WTC11 (cell line): ENCODE results near the gene MAML2. TPM values are rescaled to one million over a fixed set of nuclear protein-coding genes. Genes with fewer than 3 reads are reported as not detected.

Experiments used
- ATAC-seq: fragments of 200-7000 bp; cut with Tn5 transposase; 2 replicates; pipeline ENCODE4 v1.10.0; 2021; ENCODE audit warnings: mild to moderate bottlenecking, moderate library complexity
- CTCF ChIA-PET: fragments of 300-600 bp; sonication (Branson Sonifier 250); formaldehyde crosslinking; loops from one replicate; lab custom pipeline; 2021; ENCODE audit warnings: antibody characterized with exemption; lab: Charles Lee
- POLR2A ChIA-PET: fragments of 350-600 bp; sonication (Branson Sonifier 250); formaldehyde crosslinking; loops from one replicate; lab custom pipeline; 2021; ENCODE audit warnings: antibody characterized with exemption; lab: Charles Lee
- DNase-seq: peaks from one replicate; pipeline ENCODE4 v3.0.0; 2021; ENCODE audit warnings: low spot score
- H3K27ac Mint-ChIP-seq: 2 replicates; pipeline ENCODE4 v1.8.0; 2021; ENCODE audit warnings: mixed read lengths
- H3K27me3 Mint-ChIP-seq: 2 replicates; pipeline ENCODE4 v1.8.0; 2021; ENCODE audit warnings: low read depth, mild to moderate bottlenecking, moderate library complexity, mixed read lengths
- H3K36me3 Mint-ChIP-seq: 2 replicates; pipeline ENCODE4 v1.8.0; 2021; ENCODE audit warnings: mixed read lengths
- H3K4me1 Mint-ChIP-seq: 2 replicates; pipeline ENCODE4 v1.8.0; 2022; ENCODE audit warnings: mixed read lengths
- H3K4me3 Mint-ChIP-seq: 2 replicates; pipeline ENCODE4 v1.8.0; 2021; ENCODE audit warnings: mild to moderate bottlenecking, moderate library complexity, mixed read lengths
- H3K9me3 Mint-ChIP-seq: 2 replicates; pipeline ENCODE4 v1.8.0; 2021; ENCODE audit warnings: mixed read lengths
- ATF1 ChIP-seq: sonication (generic); formaldehyde crosslinking; IDR thresholded peaks from 2 replicates; pipeline ENCODE4 v1.8.1; 2023; ENCODE audit warnings: mild to moderate bottlenecking, moderate library complexity, missing genetic modification reagents
- E2F5 ChIP-seq: sonication (generic); formaldehyde crosslinking; IDR thresholded peaks from 2 replicates; pipeline ENCODE4 v1.8.1; 2022; ENCODE audit warnings: mild to moderate bottlenecking, moderate library complexity, missing genetic modification reagents
- FOXK1 ChIP-seq: sonication (generic); formaldehyde crosslinking; IDR thresholded peaks from 2 replicates; pipeline ENCODE4 v1.8.0; 2022; ENCODE audit warnings: mild to moderate bottlenecking, moderate library complexity, missing genetic modification reagents
- HMGA2 ChIP-seq: fragments of 250-450 bp; sonication (Bioruptor Pico); IDR thresholded peaks from 2 replicates; pipeline ENCODE4 v1.4.0; 2021; ENCODE audit warnings: mild to moderate bottlenecking, moderate library complexity
- MAX ChIP-seq: sonication (generic); formaldehyde crosslinking; IDR thresholded peaks from 2 replicates; pipeline ENCODE4 v1.8.0; 2022; ENCODE audit warnings: mild to moderate bottlenecking, missing genetic modification reagents
- NR3C1 ChIP-seq: sonication (generic); formaldehyde crosslinking; conservative IDR thresholded peaks from 2 replicates; pipeline ENCODE4 v1.8.1; 2023; ENCODE audit warnings: low read depth, mild to moderate bottlenecking, missing genetic modification reagents
- PREB ChIP-seq: sonication (generic); formaldehyde crosslinking; IDR thresholded peaks from 2 replicates; pipeline ENCODE4 v1.8.1; 2022; ENCODE audit warnings: mild to moderate bottlenecking, missing genetic modification reagents, moderate library complexity, borderline replicate concordance
- PRRX2 ChIP-seq: fragments of 250-450 bp; sonication (Bioruptor Pico); IDR thresholded peaks from 2 replicates; pipeline ENCODE4 v1.8.0; 2021; ENCODE audit warnings: mild to moderate bottlenecking
- SP1 ChIP-seq: sonication (generic); formaldehyde crosslinking; conservative IDR thresholded peaks from 2 replicates; pipeline ENCODE4 v1.8.1; 2022; ENCODE audit warnings: missing genetic modification reagents
- TCF7 ChIP-seq: sonication (generic); formaldehyde crosslinking; IDR thresholded peaks from 2 replicates; pipeline ENCODE4 v1.8.0; 2022; ENCODE audit warnings: mild to moderate bottlenecking, low read depth, missing genetic modification reagents, moderate library complexity
- TP53 ChIP-seq: sonication (generic); formaldehyde crosslinking; IDR thresholded peaks from 2 replicates; pipeline ENCODE4 v1.8.1; 2023; ENCODE audit warnings: mild to moderate bottlenecking, missing genetic modification reagents
- USF1 ChIP-seq: sonication (generic); formaldehyde crosslinking; IDR thresholded peaks from 2 replicates; pipeline ENCODE4 v1.8.0; 2022; ENCODE audit warnings: mild to moderate bottlenecking, missing genetic modification reagents
- ZNF317 ChIP-seq: sonication (generic); formaldehyde crosslinking; IDR thresholded peaks from 2 replicates; pipeline ENCODE4 v1.8.1; 2023; ENCODE audit warnings: low read depth, mild to moderate bottlenecking, moderate library complexity, missing genetic modification reagents, borderline replicate concordance
- total RNA-seq: library from RNA; stranded (reverse); gene quantifications from 3 replicates; pipeline ENCODE4 v1.2.3, GENCODE V29; 2021
- TF ChIP-seq, protein P1 (sequence below): sonication (generic); formaldehyde crosslinking; IDR thresholded peaks from 2 replicates; pipeline ENCODE4 v1.8.1; 2022; ENCODE audit warnings: missing genetic modification reagents, borderline replicate concordance
- TF ChIP-seq, protein P2 (sequence below): fragments of 250-450 bp; sonication (Bioruptor Pico); IDR thresholded peaks from 2 replicates; pipeline ENCODE4 v1.8.0; 2021; ENCODE audit warnings: mild to moderate bottlenecking
- TF ChIP-seq, protein P3 (sequence below): sonication (generic); formaldehyde crosslinking; IDR thresholded peaks from 2 replicates; pipeline ENCODE4 v1.8.0; 2023; ENCODE audit warnings: missing genetic modification reagents
- TF ChIP-seq, protein P4 (sequence below): sonication (generic); formaldehyde crosslinking; IDR thresholded peaks from 2 replicates; pipeline ENCODE4 v1.8.1; 2023; ENCODE audit warnings: mild to moderate bottlenecking, missing genetic modification reagents, borderline replicate concordance

Gene MAML2
- total RNA-seq, 1 experiment from 2014 or later = 8.1 TPM

DNA sequence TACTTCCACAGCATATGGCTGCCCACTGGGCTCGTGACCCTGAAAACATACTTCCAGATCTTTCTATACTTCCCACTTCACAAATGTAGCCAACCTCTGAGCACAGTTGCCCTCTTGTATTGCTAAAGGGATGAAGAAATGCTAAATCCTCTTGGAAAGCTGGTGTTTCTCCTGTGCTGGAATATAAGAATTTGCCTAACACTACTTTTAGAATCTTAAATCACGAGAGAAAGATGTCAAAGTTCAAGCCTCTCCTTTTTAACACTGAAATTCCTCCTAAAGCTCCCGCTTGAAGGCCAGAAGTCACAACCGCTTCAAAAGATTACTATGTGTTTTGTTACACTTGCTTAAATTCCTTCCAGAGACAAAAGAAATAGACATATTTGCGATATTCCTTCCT, 21.9 kb downstream of the MAML2 start (continued):
- TF ChIP-seq FOXK1 (CRISPR knock-in tag) (no peak), PRRX2 (CRISPR knock-in tag) (no peak), ZNF317 (CRISPR knock-in tag) (no peak)

GRCh38 chr11:96319898-96320656, 22.9 kb downstream of the MAML2 start:
- ChIA-PET POLR2A (no interaction called here), CTCF (no interaction called here)
- Mint-ChIP-seq H3K4me1 (peaks cover 70% of the 10 kb centered on the region), H3K9me3 (no peaks in the 10 kb centered on the region), H3K4me3 (no peak overlapping the region), H3K27ac (no peak overlapping the region), H3K27me3 (no peaks in the 10 kb centered on the region), H3K36me3 (no peaks in the 10 kb centered on the region)
- TF ChIP-seq HMGA2 (CRISPR knock-in tag) (no peak), TP53 (CRISPR knock-in tag) (no peak), PREB (CRISPR knock-in tag) (no peak), SP1 (no peak), E2F5 (CRISPR knock-in tag) (no peak), ZNF317 (CRISPR knock-in tag) (no peak), ATF1 (CRISPR knock-in tag) (no peak)
- TF ChIP-seq, protein P1, sequence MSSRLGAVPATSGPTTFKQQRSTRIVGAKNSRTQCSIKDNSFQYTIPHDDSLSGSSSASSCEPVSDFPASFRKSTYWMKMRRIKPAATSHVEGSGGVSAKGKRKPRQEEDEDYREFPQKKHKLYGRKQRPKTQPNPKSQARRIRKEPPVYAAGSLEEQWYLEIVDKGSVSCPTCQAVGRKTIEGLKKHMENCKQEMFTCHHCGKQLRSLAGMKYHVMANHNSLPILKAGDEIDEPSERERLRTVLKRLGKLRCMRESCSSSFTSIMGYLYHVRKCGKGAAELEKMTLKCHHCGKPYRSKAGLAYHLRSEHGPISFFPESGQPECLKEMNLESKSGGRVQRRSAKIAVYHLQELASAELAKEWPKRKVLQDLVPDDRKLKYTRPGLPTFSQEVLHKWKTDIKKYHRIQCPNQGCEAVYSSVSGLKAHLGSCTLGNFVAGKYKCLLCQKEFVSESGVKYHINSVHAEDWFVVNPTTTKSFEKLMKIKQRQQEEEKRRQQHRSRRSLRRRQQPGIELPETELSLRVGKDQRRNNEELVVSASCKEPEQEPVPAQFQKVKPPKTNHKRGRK = no peak
- TF ChIP-seq, protein P2, sequence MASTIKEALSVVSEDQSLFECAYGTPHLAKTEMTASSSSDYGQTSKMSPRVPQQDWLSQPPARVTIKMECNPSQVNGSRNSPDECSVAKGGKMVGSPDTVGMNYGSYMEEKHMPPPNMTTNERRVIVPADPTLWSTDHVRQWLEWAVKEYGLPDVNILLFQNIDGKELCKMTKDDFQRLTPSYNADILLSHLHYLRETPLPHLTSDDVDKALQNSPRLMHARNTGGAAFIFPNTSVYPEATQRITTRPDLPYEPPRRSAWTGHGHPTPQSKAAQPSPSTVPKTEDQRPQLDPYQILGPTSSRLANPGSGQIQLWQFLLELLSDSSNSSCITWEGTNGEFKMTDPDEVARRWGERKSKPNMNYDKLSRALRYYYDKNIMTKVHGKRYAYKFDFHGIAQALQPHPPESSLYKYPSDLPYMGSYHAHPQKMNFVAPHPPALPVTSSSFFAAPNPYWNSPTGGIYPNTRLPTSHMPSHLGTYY = no peak
- ATAC-seq (no peak), DNase-seq (no peak)

DNA sequence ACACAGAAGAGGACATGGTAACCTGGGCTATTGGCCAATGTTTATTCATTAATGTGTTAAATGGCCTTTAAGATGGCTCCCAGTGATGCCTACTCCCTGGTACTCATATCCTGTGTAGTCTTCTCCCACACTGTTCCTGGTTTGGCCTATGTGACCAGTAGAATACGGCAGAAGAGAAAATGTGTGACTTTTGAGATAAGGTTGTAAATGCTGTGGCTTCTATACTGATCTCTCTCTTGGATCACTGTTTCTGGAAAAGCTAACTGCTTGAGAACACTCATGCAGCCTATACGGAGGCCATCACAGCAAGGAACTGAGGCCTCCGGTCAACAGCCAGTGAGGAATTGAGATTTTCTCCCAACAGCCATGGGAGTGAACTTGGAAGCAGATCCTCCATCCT, 24.1 kb downstream of the MAML2 start:
- Mint-ChIP-seq H3K4me1 (peaks cover 69% of the 10 kb centered on the region), H3K27me3 (no peaks in the 10 kb centered on the region), H3K27ac (no peak overlapping the region; the same call in 1 of the 2 replicates), H3K36me3 (no peaks in the 10 kb centered on the region), H3K4me3 (no peak overlapping the region), H3K9me3 (no peaks in the 10 kb centered on the region)
- DNase-seq (no peak), ATAC-seq (no peak)
- CTCF ChIA-PET = no interaction called here
- POLR2A ChIA-PET = no interaction called here
- TF ChIP-seq PRRX2 (CRISPR knock-in tag) = no peak
- TF ChIP-seq PREB (CRISPR knock-in tag) = no peak
- no peak for TF ChIP-seq MAX (CRISPR knock-in tag)
- TF ChIP-seq, protein P1 = no peak
- TF ChIP-seq TCF7 (CRISPR knock-in tag) = no peak
- TF ChIP-seq, protein P3, sequence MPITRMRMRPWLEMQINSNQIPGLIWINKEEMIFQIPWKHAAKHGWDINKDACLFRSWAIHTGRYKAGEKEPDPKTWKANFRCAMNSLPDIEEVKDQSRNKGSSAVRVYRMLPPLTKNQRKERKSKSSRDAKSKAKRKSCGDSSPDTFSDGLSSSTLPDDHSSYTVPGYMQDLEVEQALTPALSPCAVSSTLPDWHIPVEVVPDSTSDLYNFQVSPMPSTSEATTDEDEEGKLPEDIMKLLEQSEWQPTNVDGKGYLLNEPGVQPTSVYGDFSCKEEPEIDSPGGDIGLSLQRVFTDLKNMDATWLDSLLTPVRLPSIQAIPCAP (CRISPR knock-in tag) = no peak
- TF ChIP-seq, protein P4, sequence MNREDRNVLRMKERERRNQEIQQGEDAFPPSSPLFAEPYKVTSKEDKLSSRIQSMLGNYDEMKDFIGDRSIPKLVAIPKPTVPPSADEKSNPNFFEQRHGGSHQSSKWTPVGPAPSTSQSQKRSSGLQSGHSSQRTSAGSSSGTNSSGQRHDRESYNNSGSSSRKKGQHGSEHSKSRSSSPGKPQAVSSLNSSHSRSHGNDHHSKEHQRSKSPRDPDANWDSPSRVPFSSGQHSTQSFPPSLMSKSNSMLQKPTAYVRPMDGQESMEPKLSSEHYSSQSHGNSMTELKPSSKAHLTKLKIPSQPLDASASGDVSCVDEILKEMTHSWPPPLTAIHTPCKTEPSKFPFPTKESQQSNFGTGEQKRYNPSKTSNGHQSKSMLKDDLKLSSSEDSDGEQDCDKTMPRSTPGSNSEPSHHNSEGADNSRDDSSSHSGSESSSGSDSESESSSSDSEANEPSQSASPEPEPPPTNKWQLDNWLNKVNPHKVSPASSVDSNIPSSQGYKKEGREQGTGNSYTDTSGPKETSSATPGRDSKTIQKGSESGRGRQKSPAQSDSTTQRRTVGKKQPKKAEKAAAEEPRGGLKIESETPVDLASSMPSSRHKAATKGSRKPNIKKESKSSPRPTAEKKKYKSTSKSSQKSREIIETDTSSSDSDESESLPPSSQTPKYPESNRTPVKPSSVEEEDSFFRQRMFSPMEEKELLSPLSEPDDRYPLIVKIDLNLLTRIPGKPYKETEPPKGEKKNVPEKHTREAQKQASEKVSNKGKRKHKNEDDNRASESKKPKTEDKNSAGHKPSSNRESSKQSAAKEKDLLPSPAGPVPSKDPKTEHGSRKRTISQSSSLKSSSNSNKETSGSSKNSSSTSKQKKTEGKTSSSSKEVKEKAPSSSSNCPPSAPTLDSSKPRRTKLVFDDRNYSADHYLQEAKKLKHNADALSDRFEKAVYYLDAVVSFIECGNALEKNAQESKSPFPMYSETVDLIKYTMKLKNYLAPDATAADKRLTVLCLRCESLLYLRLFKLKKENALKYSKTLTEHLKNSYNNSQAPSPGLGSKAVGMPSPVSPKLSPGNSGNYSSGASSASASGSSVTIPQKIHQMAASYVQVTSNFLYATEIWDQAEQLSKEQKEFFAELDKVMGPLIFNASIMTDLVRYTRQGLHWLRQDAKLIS (CRISPR knock-in tag) = no peak
- no peak for TF ChIP-seq USF1 (CRISPR knock-in tag)
- no peak for TF ChIP-seq NR3C1 (CRISPR knock-in tag)
